GM12864 (cell line): ENCODE results near the gene CDADC1.
"Not testable (repeated sequence)": the region's sequence is repeated elsewhere in the genome, so short reads cannot be mapped to it uniquely, and the experiment has no call there.

Experiments used
- DNase-seq: peaks from one replicate; pipeline ENCODE4 v3.0.0-alpha.2; 2011; ENCODE audit warnings: low read depth
- H3K4me3 ChIP-seq: 2 replicates; pipeline ENCODE4 v1.5.1; 2011; ENCODE audit warnings: mild to moderate bottlenecking, low read depth, low read length, control low read depth
- TF ChIP-seq, protein P1 (sequence below): IDR thresholded peaks from 2 replicates; pipeline ENCODE4 v1.5.1; 2011; ENCODE audit warnings: low read depth, mild to moderate bottlenecking, moderate library complexity, low read length, control low read depth, inconsistent platforms; ENCODE audit errors: missing control alignments

CDADC1 gene

DNA sequence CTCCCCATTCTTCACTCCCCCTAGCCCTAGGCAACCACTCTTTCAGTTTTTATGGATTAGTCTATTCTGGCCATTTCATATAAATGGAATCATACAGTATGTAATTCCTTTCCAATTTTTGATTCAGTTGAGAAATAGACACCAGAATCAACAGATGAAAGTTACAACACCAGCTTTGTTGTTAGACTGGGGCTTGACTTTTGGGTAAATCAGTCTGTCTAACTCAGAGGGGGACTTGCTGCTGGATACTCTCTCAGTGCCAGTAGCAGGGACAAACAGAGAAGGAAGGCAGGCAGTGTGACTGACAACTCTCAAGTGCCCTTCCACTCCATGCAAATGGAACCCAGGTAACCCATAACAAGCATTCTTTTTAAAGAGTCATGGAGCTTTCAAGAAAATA, 40.7 kb downstream of the CDADC1 start:
- TF ChIP-seq, protein P1, sequence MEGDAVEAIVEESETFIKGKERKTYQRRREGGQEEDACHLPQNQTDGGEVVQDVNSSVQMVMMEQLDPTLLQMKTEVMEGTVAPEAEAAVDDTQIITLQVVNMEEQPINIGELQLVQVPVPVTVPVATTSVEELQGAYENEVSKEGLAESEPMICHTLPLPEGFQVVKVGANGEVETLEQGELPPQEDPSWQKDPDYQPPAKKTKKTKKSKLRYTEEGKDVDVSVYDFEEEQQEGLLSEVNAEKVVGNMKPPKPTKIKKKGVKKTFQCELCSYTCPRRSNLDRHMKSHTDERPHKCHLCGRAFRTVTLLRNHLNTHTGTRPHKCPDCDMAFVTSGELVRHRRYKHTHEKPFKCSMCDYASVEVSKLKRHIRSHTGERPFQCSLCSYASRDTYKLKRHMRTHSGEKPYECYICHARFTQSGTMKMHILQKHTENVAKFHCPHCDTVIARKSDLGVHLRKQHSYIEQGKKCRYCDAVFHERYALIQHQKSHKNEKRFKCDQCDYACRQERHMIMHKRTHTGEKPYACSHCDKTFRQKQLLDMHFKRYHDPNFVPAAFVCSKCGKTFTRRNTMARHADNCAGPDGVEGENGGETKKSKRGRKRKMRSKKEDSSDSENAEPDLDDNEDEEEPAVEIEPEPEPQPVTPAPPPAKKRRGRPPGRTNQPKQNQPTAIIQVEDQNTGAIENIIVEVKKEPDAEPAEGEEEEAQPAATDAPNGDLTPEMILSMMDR = no peak
- no peak overlapping the region for H3K4me3 ChIP-seq

DNA sequence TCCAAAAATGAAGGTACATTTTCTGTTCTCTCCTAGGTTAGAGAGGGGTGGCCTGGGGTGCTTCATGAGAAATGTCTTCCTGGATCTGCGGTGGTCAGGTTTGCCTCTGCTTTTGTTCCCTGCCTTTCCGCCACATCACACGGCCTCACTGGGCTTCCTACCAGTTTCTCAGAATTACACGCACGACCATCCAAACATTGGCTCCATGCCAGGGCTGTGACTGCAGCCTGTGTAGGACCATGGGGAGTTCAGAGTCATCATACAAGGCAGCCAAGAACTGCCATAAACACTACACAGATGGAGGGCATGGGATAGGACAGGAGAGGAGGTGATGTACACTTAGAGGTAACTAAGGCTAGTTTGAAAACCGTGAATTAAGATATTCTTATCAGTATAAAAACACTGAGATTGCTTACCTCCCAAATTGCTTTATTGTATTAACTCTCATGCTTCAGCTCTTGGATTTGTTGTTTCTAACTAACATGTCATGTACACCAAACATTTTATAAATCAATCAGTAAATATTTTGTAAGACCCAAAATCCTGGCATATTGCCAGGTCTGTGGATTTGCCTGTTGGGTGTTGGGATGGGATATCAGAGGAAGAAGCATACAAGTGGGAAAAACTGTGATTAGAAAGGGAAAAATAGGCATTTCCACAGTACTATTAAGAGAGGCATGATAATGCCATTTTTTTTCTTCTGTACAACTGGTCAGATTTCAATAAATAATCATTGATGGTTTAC, 45.2 kb downstream of the CDADC1 start:
- no peak for DNase-seq
- TF ChIP-seq, protein P1 = no peak

More for the DNA sequence above, 40.7 kb downstream of the CDADC1 start:
- no peak for DNase-seq

DNA sequence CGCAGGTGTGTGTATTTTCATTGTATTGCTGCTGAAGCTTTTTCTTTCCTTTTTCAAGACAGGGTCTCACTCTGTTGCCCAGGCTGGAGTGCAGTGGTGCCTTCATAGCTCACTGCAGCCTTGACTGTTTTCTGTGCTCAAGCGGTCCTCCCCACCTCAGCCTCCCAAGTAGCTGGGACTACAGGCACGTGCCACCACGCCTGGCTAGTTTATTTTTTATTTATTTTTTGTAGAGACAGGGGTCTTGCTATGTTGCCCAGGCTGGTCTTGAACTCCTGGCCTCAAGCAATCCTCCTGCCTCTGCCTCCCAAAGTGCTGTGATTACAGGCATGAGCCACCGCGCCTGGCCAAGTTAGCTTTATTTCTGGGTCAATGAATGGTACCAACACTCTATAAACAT, 47.0 kb downstream of the CDADC1 start:
- not testable (repeated sequence) for DNase-seq

More for the DNA sequence above, 45.2 kb downstream of the CDADC1 start:
- H3K4me3 ChIP-seq = no peak overlapping the region

DNA sequence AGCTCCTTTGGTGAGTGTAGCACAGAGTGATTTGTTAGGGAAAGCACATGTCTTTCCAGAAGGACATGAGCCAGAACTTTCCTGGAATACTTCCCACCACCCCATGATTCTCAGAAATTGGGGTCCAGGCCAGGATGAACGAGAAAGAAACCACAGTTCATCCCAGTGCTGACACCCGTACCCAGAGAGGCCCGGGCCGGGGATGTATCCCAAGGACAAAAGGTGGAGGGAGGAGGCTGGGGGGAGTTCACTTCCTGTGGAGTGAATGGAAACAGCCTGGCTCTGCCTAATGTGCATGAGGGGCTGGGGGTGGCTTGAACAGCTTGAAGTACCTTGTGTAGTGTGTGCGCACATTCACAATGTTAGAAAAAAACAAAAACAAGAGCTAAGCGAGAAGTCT, 47.5 kb downstream of the CDADC1 start:
- TF ChIP-seq, protein P1 = no peak
- no peak for DNase-seq

More for the DNA sequence above, 47.0 kb downstream of the CDADC1 start:
- not testable (repeated sequence) for H3K4me3 ChIP-seq

DNA sequence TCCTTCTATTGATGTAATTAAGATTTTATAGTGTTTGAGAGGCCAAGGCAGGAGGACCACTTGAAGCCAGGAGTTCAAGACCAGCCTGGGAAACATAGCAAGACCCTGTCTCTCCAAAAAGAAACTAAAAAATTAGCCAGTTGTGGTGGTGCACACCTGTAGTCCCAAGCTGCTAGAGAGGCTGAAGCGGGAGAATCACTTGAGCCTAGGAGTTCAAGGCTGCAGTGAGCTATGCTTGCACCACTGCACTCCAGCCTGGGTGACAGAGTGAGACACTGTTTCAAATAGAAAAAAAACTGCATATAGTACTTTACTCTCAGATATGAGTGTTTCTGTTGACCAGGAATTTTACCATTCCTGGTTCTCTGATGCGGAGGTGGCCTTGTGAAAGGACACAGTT, 48.9 kb downstream of the CDADC1 start:
- TF ChIP-seq, protein P1 = no peak
- no peak for DNase-seq
- no peak overlapping the region for H3K4me3 ChIP-seq

More for the DNA sequence above, 47.5 kb downstream of the CDADC1 start:
- H3K4me3 ChIP-seq = no peak overlapping the region

DNA sequence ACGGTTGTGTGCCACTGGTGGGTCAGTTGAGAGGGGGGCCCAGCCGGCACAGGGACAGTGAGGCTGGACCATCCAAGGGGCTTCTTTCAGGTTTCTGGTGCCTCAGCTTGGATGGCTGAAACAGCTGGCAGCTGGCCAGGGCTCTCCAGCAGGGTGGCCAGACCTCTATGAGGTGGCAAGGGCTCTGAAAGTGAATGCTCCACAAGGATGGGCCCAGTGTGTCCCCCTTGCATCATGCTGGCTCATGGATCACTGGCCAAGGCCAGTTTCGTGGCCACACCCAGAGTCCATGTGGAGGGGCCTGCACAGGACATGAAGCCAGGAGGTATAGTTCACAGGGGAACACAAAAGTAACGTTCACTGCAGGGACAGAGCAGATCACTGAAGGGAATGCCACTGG, 49.6 kb downstream of the CDADC1 start:
- DNase-seq = no peak
- TF ChIP-seq, protein P1 = no peak
- H3K4me3 ChIP-seq = no peak overlapping the region

DNA sequence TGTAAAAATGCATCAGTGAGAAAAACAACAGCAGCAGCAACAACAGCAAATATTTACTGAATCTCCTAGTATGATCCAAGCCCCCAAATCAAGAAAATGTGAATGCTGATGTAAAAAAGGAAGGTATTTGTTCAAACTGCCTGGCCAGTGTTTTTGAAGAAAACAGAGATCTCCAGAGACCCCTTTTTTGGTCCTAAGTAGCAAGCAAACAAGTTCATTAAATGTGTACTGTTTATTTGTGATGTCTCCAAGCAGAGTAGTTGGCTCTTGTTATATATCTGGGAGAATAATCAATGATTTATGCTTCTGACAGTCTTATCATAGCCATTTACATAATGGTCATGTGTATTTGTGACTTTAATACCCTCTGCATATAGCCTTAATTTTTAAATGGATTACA, 50.7 kb downstream of the CDADC1 start:
- no peak overlapping the region for H3K4me3 ChIP-seq
- TF ChIP-seq, protein P1 = no peak
- DNase-seq = no peak
